Endothelial cell of umbilical vein (primary cell): ENCODE measurements around the gene WDR82. TPM values are rescaled to one million over a fixed set of nuclear protein-coding genes. Genes with fewer than 3 reads are reported as not detected.

Experiments used
- BruUV-seq: library from RNA; stranded (reverse); fragments of 400-500 nt; replicated peaks from 2 replicates; lab custom pipeline; 2021; lab: Mats Ljungman, UMichigan
- CTCF ChIA-PET: fragments of 300-600, 350-600 bp; sonication (Branson Sonifier 250); formaldehyde crosslinking; loops from one replicate; lab custom pipeline; 2021; ENCODE audit warnings: antibody characterized with exemption, inconsistent platforms; lab: Charles Lee
- POLR2A ChIA-PET: fragments of 300-600, 350-600 bp; sonication (Branson Sonifier 250); formaldehyde crosslinking; loops from one replicate; lab custom pipeline; 2021; ENCODE audit warnings: antibody characterized with exemption, inconsistent platforms; lab: Charles Lee
- DNase-seq: peaks from one replicate; pipeline ENCODE4 v3.0.0-alpha.2; 2011; ENCODE audit warnings: low read depth, low spot score
- FAIRE-seq: peaks from 2 replicates; lab custom pipeline; 2011; peaks lifted over from hg19 to GRCh38; lab: Jason Lieb, UNC
- H2AFZ ChIP-seq: 2 replicates; pipeline ENCODE4 v1.6.0; 2012; ENCODE audit warnings: low read depth, low read length, control low read depth, inconsistent platforms
- H3K27ac ChIP-seq: 2 replicates; pipeline ENCODE4 v1.5.1; 2011; ENCODE audit warnings: low read depth, mild to moderate bottlenecking, control low read depth, low read length, moderate library complexity; ENCODE audit not compliant: insufficient read depth
- H3K27me3 ChIP-seq, 2 experiments: 2 replicates each; pipeline versions ENCODE4 v1.6.0 to v1.6.1; 2011; ENCODE audit warnings: low read length in 2 of 2, mixed read lengths in 1 of 2; ENCODE audit not compliant: control insufficient read depth in 2 of 2, insufficient read depth in 2 of 2
- H3K36me3 ChIP-seq, 2 experiments: 2 replicates in 1 of 2; 3 replicates in 1 of 2; pipeline ENCODE4 v1.5.1; 2011; ENCODE audit warnings: low read length in 2 of 2, mild to moderate bottlenecking in 1 of 2, moderate library complexity in 1 of 2; ENCODE audit not compliant: control insufficient read depth in 2 of 2, insufficient read depth in 2 of 2; ENCODE audit errors: extremely low read depth in 1 of 2
- H3K4me1 ChIP-seq: 3 replicates; pipeline ENCODE4 v1.5.1; 2011; ENCODE audit warnings: mild to moderate bottlenecking, low read length; ENCODE audit not compliant: control insufficient read depth, insufficient read depth; ENCODE audit errors: extremely low read depth
- H3K4me2 ChIP-seq: 2 replicates; pipeline ENCODE4 v1.6.1; 2011; ENCODE audit warnings: low read length, control low read depth, mixed read lengths; ENCODE audit not compliant: insufficient read depth
- H3K4me3 ChIP-seq, 3 experiments: fragments of 200-600 bp in 1 of 3; sonication (generic), shearing (Covaris generic) in 1 of 3; replicated peaks in 1 of 3; 2 replicates each; pipeline ENCODE4 v1.5.1; 2011 to 2016; ENCODE audit warnings: control low read depth in 3 of 3, low read length in 3 of 3, mild to moderate bottlenecking in 2 of 3, inconsistent platforms in 1 of 3, low read depth in 1 of 3, moderate library complexity in 1 of 3; ENCODE audit not compliant: insufficient read depth in 1 of 3
- H3K79me2 ChIP-seq: 2 replicates; pipeline ENCODE4 v1.6.0; 2012; ENCODE audit warnings: low read length, inconsistent platforms; ENCODE audit not compliant: control insufficient read depth, insufficient read depth
- H3K9ac ChIP-seq: replicated peaks from 2 replicates; pipeline ENCODE3; 2011; ENCODE audit warnings: low read length, control low read depth; ENCODE audit not compliant: insufficient read depth; ENCODE audit errors: extremely low read depth
- H3K9me1 ChIP-seq: replicated peaks from 3 replicates; pipeline ENCODE4 v1.6.0; 2011; ENCODE audit warnings: mild to moderate bottlenecking, low read length; ENCODE audit not compliant: control insufficient read depth, insufficient read depth; ENCODE audit errors: extremely low read depth
- H3K9me3 ChIP-seq: replicated peaks from 2 replicates; pipeline ENCODE4 v1.5.1; 2012; ENCODE audit warnings: low read length, inconsistent platforms; ENCODE audit not compliant: control insufficient read depth, insufficient read depth
- H4K20me1 ChIP-seq: replicated peaks from 2 replicates; pipeline ENCODE3; 2011; ENCODE audit warnings: mild to moderate bottlenecking, low read length; ENCODE audit not compliant: control insufficient read depth, insufficient read depth; ENCODE audit errors: extremely low read depth
- CTCF ChIP-seq, 2 donors: IDR thresholded peaks; 1 replicate in 1 of 2; 2 replicates in 1 of 2; pipeline ENCODE4 v1.5.1; 2011; ENCODE audit warnings: low read length in 2 of 2, mild to moderate bottlenecking in 2 of 2, moderate library complexity in 2 of 2, control low read depth in 1 of 2, inconsistent platforms in 1 of 2, low read depth in 1 of 2; ENCODE audit not compliant: insufficient read depth in 1 of 2; ENCODE audit errors: extremely low read depth in 1 of 2
- EZH2 ChIP-seq: IDR thresholded peaks from 2 replicates; pipeline ENCODE4 v1.6.1; 2012; ENCODE audit warnings: borderline replicate concordance, low read depth, mild to moderate bottlenecking, moderate library complexity, low read length, inconsistent platforms; ENCODE audit not compliant: severe bottlenecking
- FOS ChIP-seq: IDR thresholded peaks from 2 replicates; pipeline ENCODE4 v1.6.1; 2011; ENCODE audit warnings: mild to moderate bottlenecking, low read length, moderate library complexity, borderline replicate concordance; ENCODE audit not compliant: insufficient read depth
- GATA2 ChIP-seq: IDR thresholded peaks from 2 replicates; pipeline ENCODE4 v1.7.0; 2011; ENCODE audit warnings: low read depth, mild to moderate bottlenecking, moderate library complexity, mixed read lengths, low read length; ENCODE audit not compliant: insufficient read length, insufficient read depth
- JUN ChIP-seq: IDR thresholded peaks from 2 replicates; pipeline ENCODE4 v1.6.1; 2011; ENCODE audit warnings: borderline replicate concordance, low read depth; ENCODE audit not compliant: insufficient read length, insufficient read depth
- MAX ChIP-seq: IDR thresholded peaks from 2 replicates; pipeline ENCODE4 v1.6.1; 2011; ENCODE audit not compliant: insufficient read depth, insufficient read length
- MYC ChIP-seq: IDR thresholded peaks from one replicate; pipeline ENCODE4 v1.6.1; 2011; ENCODE audit warnings: mild to moderate bottlenecking, low read depth, low read length
- POLR2A ChIP-seq: IDR thresholded peaks from 2 replicates; pipeline ENCODE4 v1.6.1; 2012; ENCODE audit warnings: low read depth, mild to moderate bottlenecking, control low read depth, low read length
- POLR2AphosphoS5 ChIP-seq: IDR thresholded peaks from 2 replicates; pipeline ENCODE4 v1.6.1; 2012; ENCODE audit warnings: low read depth, mild to moderate bottlenecking, control low read depth, low read length, moderate library complexity; ENCODE audit not compliant: insufficient read depth
- dilution Hi-C: fragments of 300-500 bp; cut with MboI; formaldehyde crosslinking; loops from one replicate; pipeline ENCODE4 v1.15.0; 2019; ENCODE audit warnings: low sequenced_read_pairs; ENCODE audit not compliant: extremely low pct_ligation_motif_present
- intact Hi-C: fragments of 100-400 bp; cut with micrococcal nuclease; formaldehyde crosslinking; loops from one replicate; pipeline ENCODE4 v1.10.0; 2022
- polyA plus RNA-seq, 4 experiments: library from polyadenylated mRNA; depleted of rRNA in 3 of 4; stranded (reverse) in 3 of 4; unstranded in 1 of 4; fragments of >200 nt; gene quantifications; 2 replicates each; pipeline versions ENCODE4 v1.2.1 to v1.2.3, GENCODE V29; 2011 to 2012; ENCODE audit warnings: missing spikeins in 1 of 4
- total RNA-seq: library from RNA; stranded (reverse); gene quantifications from 2 replicates; pipeline ENCODE4 v1.2.3, GENCODE V29; 2021

WDR82 gene
- total and polyA plus RNA-seq, 2 donors (not counting 3 experiments of a cell fraction or from before 2014, with no cell fraction given) = 39.9 to 71.3 TPM

GRCh38 chr3:52270252-52270754 lies 8.1 kb downstream of the WDR82 start:
- DNase-seq = peak; percentile 93
- POLR2A ChIA-PET = no interaction called here
- CTCF ChIA-PET = interaction anchor here (1.7 to 2.6 kb wide), 4 partner anchors 12 to 69 kb away, joined by 6 to 13 read pairs (median 9); no protein-coding TSS in a partner anchor
- TF ChIP-seq FOS = no peak
- peak; percentile 16 for TF ChIP-seq JUN
- no peak overlapping the region for H3K4me3 ChIP-seq
- H3K36me3 ChIP-seq = peaks cover 10 to 25% of the 10 kb centered on the region in 2 experiments
- intact Hi-C loops = loop anchor here (1.0 kb wide), 2 partner anchors 8 to 11 kb away; partner anchors contain the start of gene WDR82
- H3K27ac ChIP-seq = peak overlapping the region; percentile 66
- no peaks in the 10 kb centered on the region for H3K9me3 ChIP-seq
- H3K4me1 ChIP-seq = peaks cover 38% of the 10 kb centered on the region
- H3K27me3 ChIP-seq = no peaks in the 10 kb centered on the region
- peak overlapping the region; percentile 11 for H3K4me2 ChIP-seq
- no peaks in the 10 kb centered on the region for H3K9me1 ChIP-seq
- H3K9ac ChIP-seq = peak overlapping the region; percentile 5
- BruUV-seq = no TSS peak
- H3K79me2 ChIP-seq = peaks cover 88% of the 10 kb centered on the region
- dilution Hi-C loops = no loop called here
- peak; percentile 81 for FAIRE-seq
- H2AFZ ChIP-seq = no peak overlapping the region
- peaks cover 5% of the 10 kb centered on the region for H4K20me1 ChIP-seq

GRCh38 chr3:52269776-52270175 lies 8.7 kb downstream of the WDR82 start:
- Histone ChIP-seq H3K4me2 (peak overlapping the region; percentile 11), H3K36me3 (peaks cover 10 to 27% of the 10 kb centered on the region in 2 experiments), H3K9me3 (no peaks in the 10 kb centered on the region), H3K27me3 (no peaks in the 10 kb centered on the region), H3K9me1 (no peaks in the 10 kb centered on the region), H3K27ac (peak overlapping the region; percentile 66), H3K4me1 (peaks cover 36% of the 10 kb centered on the region), H3K79me2 (peaks cover 85% of the 10 kb centered on the region), H3K4me3 (no peak overlapping the region), H4K20me1 (peaks cover 5% of the 10 kb centered on the region), H3K9ac (peak overlapping the region; percentile 5), H2AFZ (no peak overlapping the region)
- intact Hi-C loops (loop anchor here (1.0 kb wide), 2 partner anchors 9 to 10 kb away; partner anchors contain the start of gene WDR82), dilution Hi-C loops (no loop called here)
- TF ChIP-seq EZH2 (no peak), POLR2A (no peak), MAX (no peak), MYC (no peak), JUN (no peak), CTCF (IDR thresholded peaks at IDR 0.05; ENCODE audit: extremely low read depth in 1 of 2, insufficient read depth in 1 of 2, low read depth in 1 of 2, low read length in 2 of 2) (no peak), GATA2 (no peak), FOS (no peak), POLR2AphosphoS5 (no peak)
- FAIRE-seq = no peak
- POLR2A ChIA-PET = no interaction called here
- peak; percentile 9 for DNase-seq
- CTCF ChIA-PET = interaction anchor here (1.7 to 2.6 kb wide), 2 partner anchors 29 to 50 kb away, joined by 7 to 13 read pairs; no protein-coding TSS in a partner anchor
- BruUV-seq = no TSS peak
